Mucosa of descending colon (tissue), 3 donors: Measurements from ENCODE around the gene CASK. TPM values are rescaled to one million over a fixed set of nuclear protein-coding genes. Genes with fewer than 3 reads are reported as not detected.
"Not testable (repeated sequence)": the region's sequence is repeated elsewhere in the genome, so short reads cannot be mapped to it uniquely, and the experiment has no call there.

Source experiments
- ATAC-seq: fragments of 200-7000 bp; cut with Tn5 transposase; one replicate; pipeline ENCODE4 v1.9.1; 2020; ENCODE audit warnings: mild to moderate bottlenecking, moderate library complexity
- DNase-seq, 3 donors: peaks; one replicate each; pipeline ENCODE4 v3.0.0-alpha.2; 2020
- H3K36me3 ChIP-seq: fragments of 200-600 bp; one replicate; pipeline ENCODE4 v1.8.0; 2021; ENCODE audit warnings: low read depth, mild to moderate bottlenecking
- H3K4me1 ChIP-seq: fragments of 200-600 bp; one replicate; pipeline ENCODE4 v1.8.0; 2021; ENCODE audit warnings: low read depth, mild to moderate bottlenecking
- H3K4me3 ChIP-seq: fragments of 200-600 bp; one replicate; pipeline ENCODE4 v1.8.0; 2021; ENCODE audit warnings: mild to moderate bottlenecking
- H3K9me3 ChIP-seq: fragments of 200-600 bp; one replicate; pipeline ENCODE4 v1.8.0; 2021; ENCODE audit warnings: mild to moderate bottlenecking
- CTCF ChIP-seq: fragments of 200-600 bp; IDR thresholded peaks from one replicate; pipeline ENCODE4 v1.8.0; 2022; ENCODE audit warnings: antibody characterized with exemption, mild to moderate bottlenecking
- intact Hi-C, 2 donors: fragments of 100-400 bp; cut with DNase I in 1 of 2; cut with micrococcal nuclease in 1 of 2; formaldehyde crosslinking; loops; one replicate each; pipeline versions ENCODE4 v1.11.0 to v1.11.1; 2022; cut with DNase I, micrococcal nuclease
- total RNA-seq, 3 donors: library from RNA; stranded (reverse); fragmentation: NEBNext Ultra II Directional in 2 of 3; extraction: Animal tissue kit (Norgen Biotek cat#: 25700) in 2 of 3; gene quantifications; one replicate each; pipeline versions ENCODE4 v1.2.1 to v1.2.4, GENCODE V29; 2021 to 2023
- donor health status: DM: no; HTN: no; CAD: no; lungs with moderate emphysema.
- donor health status: DM: no; HTN: no; CAD: no.
- donor health status: DM: no; HTN: yes; CAD: no.

Gene CASK
- total RNA-seq, 3 donors from 2014 or later = 50.6 to 108 (median 83.3) TPM

GRCh38 chrX:41721590-41721989 lies 201.8 kb downstream of the CASK start:
- no peaks in the 10 kb centered on the region for H3K9me3 ChIP-seq
- no peaks in the 10 kb centered on the region for H3K4me1 ChIP-seq
- ATAC-seq = no peak
- DNase-seq = no peak
- H3K36me3 ChIP-seq = no peaks in the 10 kb centered on the region
- TF ChIP-seq CTCF = no peak
- intact Hi-C loops = no loop called here
- no peak overlapping the region for H3K4me3 ChIP-seq

GRCh38 chrX:41720125-41720779 lies 203.1 kb downstream of the CASK start:
- Histone ChIP-seq H3K4me1 (no peaks in the 10 kb centered on the region), H3K36me3 (no peaks in the 10 kb centered on the region), H3K4me3 (no peak overlapping the region), H3K9me3 (no peaks in the 10 kb centered on the region)
- no peak for TF ChIP-seq CTCF
- peak; percentile 14 to 65 (median 31) for DNase-seq
- peak; percentile 76 for ATAC-seq
- intact Hi-C loops = no loop called here

GRCh38 chrX:41719610-41720009 lies 203.7 kb downstream of the CASK start:
- H3K4me1 ChIP-seq, intact Hi-C loops, DNase-seq, ATAC-seq, H3K36me3 ChIP-seq, H3K4me3 ChIP-seq, H3K9me3 ChIP-seq: not testable (repeated sequence)

- intact Hi-C loops = no loop called here
- H3K4me3 ChIP-seq = no peak overlapping the region
- no peak for TF ChIP-seq CTCF
- H3K4me1 ChIP-seq = no peaks in the 10 kb centered on the region
- DNase-seq (no peak), ATAC-seq (no peak)
- no peaks in the 10 kb centered on the region for H3K36me3 ChIP-seq
- no peaks in the 10 kb centered on the region for H3K9me3 ChIP-seq
Measured at GRCh38 chrX:41718481-41719235, 204.7 kb downstream of the CASK start.

- DNase-seq (no peak), ATAC-seq (peak; percentile 82)
- H3K4me3 ChIP-seq = no peak overlapping the region
- H3K9me3 ChIP-seq = no peaks in the 10 kb centered on the region
- no peaks in the 10 kb centered on the region for H3K4me1 ChIP-seq
- no peaks in the 10 kb centered on the region for H3K36me3 ChIP-seq
- TF ChIP-seq CTCF = no peak
- intact Hi-C loops = no loop called here
Measured at GRCh38 chrX:41716767-41717473, 206.4 kb downstream of the CASK start.

GRCh38 chrX:41716222-41716621 lies 207.1 kb downstream of the CASK start:
- no peak overlapping the region for H3K4me3 ChIP-seq
- no peaks in the 10 kb centered on the region for H3K36me3 ChIP-seq
- H3K4me1 ChIP-seq = no peaks in the 10 kb centered on the region
- DNase-seq = no peak
- no peak for TF ChIP-seq CTCF
- ATAC-seq = no peak
- intact Hi-C loops = no loop called here
- no peaks in the 10 kb centered on the region for H3K9me3 ChIP-seq
